ENCODE results near the gene SCARF2.
"Not testable (repeated sequence)": the region's sequence is repeated elsewhere in the genome, so short reads cannot be mapped to it uniquely, and the experiment has no call there.

- not testable (repeated sequence) for TF ChIP-seq CTCF (conservative IDR thresholded peaks at IDR 0.05; ENCODE audit: low read depth, low read length); EZH2 (IDR thresholded peaks at IDR 0.05; ENCODE audit: low read length, unreplicated experiment)
These were observed 13.6 kb upstream of the SCARF2 start for GRCh38 chr22:20451129-20451778.

Data from PC-3 (cell line).